HEK293 (cell line): Measurements from ENCODE around the gene TCF12.

Experiments used
- CTCF ChIA-PET: fragments of 350-600 bp; formaldehyde crosslinking; extraction: SDS; loops from one replicate; lab custom pipeline; 2021; ENCODE audit warnings: antibody characterized with exemption; lab: Yijun Ruan, JAX
- POLR2A ChIA-PET: fragments of 300-600 bp; formaldehyde crosslinking; extraction: SDS; loops from one replicate; lab custom pipeline; 2020; ENCODE audit warnings: antibody characterized with exemption, inconsistent platforms; lab: Yijun Ruan, JAX
- H3K27ac ChIP-seq: fragments of 200-500 bp; sonication (Bioruptor generic); 2 replicates; pipeline ENCODE4 v1.5.1; 2014; ENCODE audit warnings: low read depth, low read length, control low read depth, inconsistent platforms; ENCODE audit errors: extremely low read depth
- H3K36me3 ChIP-seq, 2 experiments: fragments of 200-500 bp in 1 of 2; sonication (Bioruptor generic) in 1 of 2; 1 replicate in 1 of 2; 2 replicates in 1 of 2; pipeline ENCODE4 v1.5.1; 2014 to 2017; ENCODE audit warnings: inconsistent platforms in 2 of 2, low read length in 2 of 2; ENCODE audit not compliant: control insufficient read depth in 2 of 2, insufficient read depth in 1 of 2
- H3K4me1 ChIP-seq: fragments of 200-500 bp; sonication (Bioruptor generic); 2 replicates; pipeline ENCODE4 v1.5.1; 2014; ENCODE audit warnings: mild to moderate bottlenecking, low read length, inconsistent platforms; ENCODE audit not compliant: control insufficient read depth, insufficient read depth
- H3K4me3 ChIP-seq: 2 replicates; pipeline ENCODE4 v1.5.1; 2011; ENCODE audit warnings: low read depth, mild to moderate bottlenecking, control low read depth, low read length, moderate library complexity
- H3K9me3 ChIP-seq: fragments of 200-500 bp; sonication (Bioruptor generic); 2 replicates; pipeline ENCODE4 v1.5.1; 2014; ENCODE audit warnings: low read depth, low read length, inconsistent platforms; ENCODE audit not compliant: control insufficient read depth, insufficient read depth
- GFI1B ChIP-seq: fragments of 450-650 bp; formaldehyde crosslinking; IDR thresholded peaks from 2 replicates; pipeline ENCODE4 v1.5.1; 2016; ENCODE audit warnings: missing biosample characterization, missing genetic modification characterization
- MEIS1 ChIP-seq: sonication (generic); formaldehyde crosslinking; IDR thresholded peaks from 2 replicates; pipeline ENCODE4 v1.8.1; 2022; ENCODE audit warnings: missing genetic modification reagents, mild to moderate bottlenecking, borderline replicate concordance
- YY2 ChIP-seq: fragments of 450-650 bp; formaldehyde crosslinking; IDR thresholded peaks from 2 replicates; pipeline ENCODE4 v1.5.1; 2016; ENCODE audit warnings: missing biosample characterization, missing genetic modification characterization
- ZBTB20 ChIP-seq: fragments of 450-650 bp; formaldehyde crosslinking; IDR thresholded peaks from 2 replicates; pipeline ENCODE4 v1.5.1; 2016; ENCODE audit warnings: missing biosample characterization, missing genetic modification characterization
- ZIC2 ChIP-seq: fragments of 450-650 bp; formaldehyde crosslinking; IDR thresholded peaks from 2 replicates; pipeline ENCODE4 v1.5.1; 2016; ENCODE audit warnings: missing biosample characterization, missing genetic modification characterization
- ZNF184 ChIP-seq: fragments of 450-650 bp; IDR thresholded peaks from 2 replicates; pipeline ENCODE4 v1.5.1; 2018; ENCODE audit warnings: missing biosample characterization, mild to moderate bottlenecking, missing genetic modification characterization
- ZNF266 ChIP-seq: fragments of 450-650 bp; formaldehyde crosslinking; IDR thresholded peaks from 2 replicates; pipeline ENCODE4 v1.5.1; 2016; ENCODE audit warnings: missing biosample characterization, missing genetic modification characterization, low read depth
- ZNF302 ChIP-seq: fragments of 450-650 bp; formaldehyde crosslinking; IDR thresholded peaks from 2 replicates; pipeline ENCODE4 v1.5.1; 2016; ENCODE audit warnings: missing biosample characterization, missing genetic modification characterization, low read depth
- ZNF37A ChIP-seq: fragments of 450-650 bp; IDR thresholded peaks from 2 replicates; pipeline ENCODE4 v1.5.1; 2018; ENCODE audit warnings: missing biosample characterization, missing genetic modification characterization
- ZNF549 ChIP-seq: fragments of 450-650 bp; IDR thresholded peaks from 2 replicates; pipeline ENCODE4 v1.5.1; 2018; ENCODE audit warnings: missing biosample characterization, missing genetic modification characterization, mild to moderate bottlenecking, inconsistent platforms, moderate library complexity
- ZNF596 ChIP-seq: fragments of 450-650 bp; IDR thresholded peaks from 2 replicates; pipeline ENCODE4 v1.5.0; 2018; ENCODE audit warnings: missing biosample characterization, mild to moderate bottlenecking, missing genetic modification characterization, moderate library complexity
- ZNF664 ChIP-seq: fragments of 450-650 bp; formaldehyde crosslinking; IDR thresholded peaks from 2 replicates; pipeline ENCODE4 v1.5.1; 2016; ENCODE audit warnings: missing biosample characterization, missing genetic modification characterization
- ZNF670 ChIP-seq: fragments of 450-650 bp; formaldehyde crosslinking; IDR thresholded peaks from 2 replicates; pipeline ENCODE4 v1.5.1; 2016; ENCODE audit warnings: missing biosample characterization, missing genetic modification characterization, low read depth
- ZNF768 ChIP-seq: fragments of 450-650 bp; formaldehyde crosslinking; IDR thresholded peaks from 2 replicates; pipeline ENCODE4 v1.5.1; 2018; ENCODE audit warnings: missing biosample characterization, mild to moderate bottlenecking, missing genetic modification characterization
- ZNF776 ChIP-seq: fragments of 450-650 bp; formaldehyde crosslinking; IDR thresholded peaks from 2 replicates; pipeline ENCODE4 v1.5.0; 2017; ENCODE audit warnings: missing biosample characterization, missing genetic modification characterization, borderline replicate concordance
- TF ChIP-seq, protein P1 (sequence below): fragments of 450-650 bp; formaldehyde crosslinking; IDR thresholded peaks from 2 replicates; pipeline ENCODE4 v1.5.1; 2016; ENCODE audit warnings: missing biosample characterization, missing genetic modification characterization
- TF ChIP-seq, protein P2 (sequence below): fragments of 450-650 bp; formaldehyde crosslinking; IDR thresholded peaks from 2 replicates; pipeline ENCODE4 v1.5.1; 2016; ENCODE audit warnings: missing biosample characterization, missing genetic modification characterization
- TF ChIP-seq, protein P3 (sequence below): fragments of 450-650 bp; formaldehyde crosslinking; IDR thresholded peaks from 2 replicates; pipeline ENCODE4 v1.5.1; 2016; ENCODE audit warnings: missing biosample characterization, missing genetic modification characterization
- TF ChIP-seq, protein P4 (sequence below): fragments of 450-650 bp; formaldehyde crosslinking; IDR thresholded peaks from 2 replicates; pipeline ENCODE4 v1.5.1; 2016; ENCODE audit warnings: missing biosample characterization, missing genetic modification characterization, borderline replicate concordance
- TF ChIP-seq, protein P5 (sequence below): fragments of 450-650 bp; formaldehyde crosslinking; optimal IDR thresholded peaks from 2 replicates; pipeline ENCODE3; 2016; ENCODE audit warnings: missing biosample characterization, mild to moderate bottlenecking, missing genetic modification characterization

The TCF12 gene

DNA sequence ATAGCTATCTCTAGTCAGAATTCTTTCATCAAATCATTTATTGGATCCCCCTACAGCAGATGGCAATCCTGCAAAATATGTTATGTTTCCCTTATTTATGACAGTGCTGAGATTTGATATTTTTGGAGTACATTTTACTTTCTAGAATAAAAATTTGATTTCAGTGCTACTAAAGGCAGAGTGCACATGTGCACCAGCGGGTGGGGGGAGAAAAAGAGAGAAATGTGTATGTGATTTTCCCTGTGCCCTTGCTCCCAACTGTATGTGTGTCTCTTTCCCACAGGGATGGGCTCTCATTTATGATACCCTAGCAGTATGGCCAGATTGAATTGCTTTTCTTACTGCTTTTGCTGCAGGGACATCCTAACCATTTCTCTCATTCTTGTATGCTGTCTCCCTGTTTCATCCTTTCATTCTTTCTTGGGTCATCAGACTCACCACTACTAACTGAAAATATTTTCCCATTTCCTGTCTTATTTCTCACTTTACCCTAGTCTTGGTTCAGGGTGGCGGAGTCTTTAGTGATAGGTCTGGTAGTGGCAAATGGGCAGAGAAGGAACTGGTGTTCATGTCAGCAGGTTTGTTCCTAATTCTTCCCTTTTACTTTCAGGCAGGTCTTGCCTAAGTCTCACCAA lies 140.7 kb downstream of the TCF12 start:
- H3K36me3 ChIP-seq = no peaks in the 10 kb centered on the region
- ChIA-PET POLR2A (no interaction called here), CTCF (no interaction called here)
- no peak overlapping the region for H3K27ac ChIP-seq
- no peak overlapping the region for H3K4me3 ChIP-seq
- TF ChIP-seq ZNF302 (tag by site-specific recombination) (no peak), GFI1B (no peak), ZNF184 (tag by site-specific recombination) (no peak), ZNF596 (tag by site-specific recombination) (no peak), YY2 (tag by site-specific recombination) (no peak), ZNF768 (tag by site-specific recombination) (no peak), ZBTB20 (tag by site-specific recombination) (no peak), ZNF776 (tag by site-specific recombination) (no peak), ZIC2 (no peak), ZNF664 (tag by site-specific recombination) (no peak), ZNF670 (tag by site-specific recombination) (no peak), ZNF549 (no peak), MEIS1 (CRISPR knock-in tag) (no peak), ZNF266 (no peak)
- TF ChIP-seq, protein P1, sequence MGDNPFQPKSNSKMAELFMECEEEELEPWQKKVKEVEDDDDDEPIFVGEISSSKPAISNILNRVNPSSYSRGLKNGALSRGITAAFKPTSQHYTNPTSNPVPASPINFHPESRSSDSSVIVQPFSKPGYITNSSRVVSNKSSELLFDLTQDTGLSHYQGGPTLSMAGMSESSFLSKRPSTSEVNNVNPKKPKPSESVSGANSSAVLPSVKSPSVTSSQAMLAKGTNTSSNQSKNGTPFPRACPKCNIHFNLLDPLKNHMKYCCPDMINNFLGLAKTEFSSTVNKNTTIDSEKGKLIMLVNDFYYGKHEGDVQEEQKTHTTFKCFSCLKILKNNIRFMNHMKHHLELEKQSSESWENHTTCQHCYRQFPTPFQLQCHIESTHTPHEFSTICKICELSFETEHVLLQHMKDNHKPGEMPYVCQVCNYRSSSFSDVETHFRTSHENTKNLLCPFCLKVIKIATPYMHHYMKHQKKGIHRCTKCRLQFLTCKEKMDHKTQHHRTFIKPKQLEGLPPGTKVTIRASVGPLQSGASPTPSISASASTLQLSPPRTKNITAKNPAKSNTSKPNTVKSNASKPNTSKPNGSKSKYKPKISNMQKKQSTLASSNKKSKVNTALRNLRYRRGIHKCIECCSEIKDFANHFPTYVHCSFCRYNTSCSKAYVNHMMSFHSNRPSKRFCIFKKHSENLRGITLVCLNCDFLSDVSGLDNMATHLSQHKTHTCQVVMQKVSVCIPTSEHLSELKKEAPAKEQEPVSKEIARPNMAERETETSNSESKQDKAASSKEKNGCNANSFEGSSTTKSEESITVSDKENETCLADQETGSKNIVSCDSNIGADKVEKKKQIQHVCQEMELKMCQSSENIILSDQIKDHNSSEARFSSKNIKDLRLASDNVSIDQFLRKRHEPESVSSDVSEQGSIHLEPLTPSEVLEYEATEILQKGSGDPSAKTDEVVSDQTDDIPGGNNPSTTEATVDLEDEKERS (tag by site-specific recombination) = no peak
- TF ChIP-seq, protein P2, sequence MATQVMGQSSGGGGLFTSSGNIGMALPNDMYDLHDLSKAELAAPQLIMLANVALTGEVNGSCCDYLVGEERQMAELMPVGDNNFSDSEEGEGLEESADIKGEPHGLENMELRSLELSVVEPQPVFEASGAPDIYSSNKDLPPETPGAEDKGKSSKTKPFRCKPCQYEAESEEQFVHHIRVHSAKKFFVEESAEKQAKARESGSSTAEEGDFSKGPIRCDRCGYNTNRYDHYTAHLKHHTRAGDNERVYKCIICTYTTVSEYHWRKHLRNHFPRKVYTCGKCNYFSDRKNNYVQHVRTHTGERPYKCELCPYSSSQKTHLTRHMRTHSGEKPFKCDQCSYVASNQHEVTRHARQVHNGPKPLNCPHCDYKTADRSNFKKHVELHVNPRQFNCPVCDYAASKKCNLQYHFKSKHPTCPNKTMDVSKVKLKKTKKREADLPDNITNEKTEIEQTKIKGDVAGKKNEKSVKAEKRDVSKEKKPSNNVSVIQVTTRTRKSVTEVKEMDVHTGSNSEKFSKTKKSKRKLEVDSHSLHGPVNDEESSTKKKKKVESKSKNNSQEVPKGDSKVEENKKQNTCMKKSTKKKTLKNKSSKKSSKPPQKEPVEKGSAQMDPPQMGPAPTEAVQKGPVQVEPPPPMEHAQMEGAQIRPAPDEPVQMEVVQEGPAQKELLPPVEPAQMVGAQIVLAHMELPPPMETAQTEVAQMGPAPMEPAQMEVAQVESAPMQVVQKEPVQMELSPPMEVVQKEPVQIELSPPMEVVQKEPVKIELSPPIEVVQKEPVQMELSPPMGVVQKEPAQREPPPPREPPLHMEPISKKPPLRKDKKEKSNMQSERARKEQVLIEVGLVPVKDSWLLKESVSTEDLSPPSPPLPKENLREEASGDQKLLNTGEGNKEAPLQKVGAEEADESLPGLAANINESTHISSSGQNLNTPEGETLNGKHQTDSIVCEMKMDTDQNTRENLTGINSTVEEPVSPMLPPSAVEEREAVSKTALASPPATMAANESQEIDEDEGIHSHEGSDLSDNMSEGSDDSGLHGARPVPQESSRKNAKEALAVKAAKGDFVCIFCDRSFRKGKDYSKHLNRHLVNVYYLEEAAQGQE (tag by site-specific recombination) = no peak
- no peaks in the 10 kb centered on the region for H3K9me3 ChIP-seq
- H3K4me1 ChIP-seq = 0 out of 2 replicates have a peak, but pooled peaks cover 7% of the 10 kb centered on the region

DNA sequence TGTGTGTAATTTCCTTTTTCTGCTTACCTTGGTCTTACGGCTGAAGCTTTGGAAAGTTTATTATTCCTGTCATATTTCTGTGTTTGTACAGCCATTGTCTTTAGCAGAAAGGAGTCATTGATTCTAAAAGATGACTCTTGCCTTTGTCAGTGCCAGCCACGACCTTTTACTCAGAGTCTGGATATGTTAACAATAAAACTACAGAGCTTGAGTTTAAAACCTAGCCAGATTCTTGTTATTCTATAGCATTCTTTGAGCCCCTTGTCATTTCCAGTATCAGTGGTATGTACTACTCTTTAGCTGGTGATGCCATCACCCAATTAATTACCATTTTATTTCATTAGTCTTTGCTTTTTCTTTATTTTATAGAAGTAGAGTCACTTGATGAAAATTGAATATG lies 142.4 kb downstream of the TCF12 start:
- H3K4me3 ChIP-seq = no peak overlapping the region
- H3K4me1 ChIP-seq = 0 out of 2 replicates have a peak, but pooled peaks cover 7% of the 10 kb centered on the region
- H3K36me3 ChIP-seq = no peaks in the 10 kb centered on the region; a peak in 1 of 3 replicates
- no peak overlapping the region for H3K27ac ChIP-seq
- ChIA-PET POLR2A (no interaction called here), CTCF (interaction anchor here (0.6 kb wide), 1 partner anchor 818 kb away, joined by 3 read pairs; no protein-coding TSS in a partner anchor)
- no peaks in the 10 kb centered on the region for H3K9me3 ChIP-seq
- TF ChIP-seq ZNF37A (tag by site-specific recombination) (no peak), ZNF302 (tag by site-specific recombination) (no peak)
- TF ChIP-seq, protein P3, sequence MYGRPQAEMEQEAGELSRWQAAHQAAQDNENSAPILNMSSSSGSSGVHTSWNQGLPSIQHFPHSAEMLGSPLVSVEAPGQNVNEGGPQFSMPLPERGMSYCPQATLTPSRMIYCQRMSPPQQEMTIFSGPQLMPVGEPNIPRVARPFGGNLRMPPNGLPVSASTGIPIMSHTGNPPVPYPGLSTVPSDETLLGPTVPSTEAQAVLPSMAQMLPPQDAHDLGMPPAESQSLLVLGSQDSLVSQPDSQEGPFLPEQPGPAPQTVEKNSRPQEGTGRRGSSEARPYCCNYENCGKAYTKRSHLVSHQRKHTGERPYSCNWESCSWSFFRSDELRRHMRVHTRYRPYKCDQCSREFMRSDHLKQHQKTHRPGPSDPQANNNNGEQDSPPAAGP (tag by site-specific recombination) = no peak
- TF ChIP-seq, protein P4, sequence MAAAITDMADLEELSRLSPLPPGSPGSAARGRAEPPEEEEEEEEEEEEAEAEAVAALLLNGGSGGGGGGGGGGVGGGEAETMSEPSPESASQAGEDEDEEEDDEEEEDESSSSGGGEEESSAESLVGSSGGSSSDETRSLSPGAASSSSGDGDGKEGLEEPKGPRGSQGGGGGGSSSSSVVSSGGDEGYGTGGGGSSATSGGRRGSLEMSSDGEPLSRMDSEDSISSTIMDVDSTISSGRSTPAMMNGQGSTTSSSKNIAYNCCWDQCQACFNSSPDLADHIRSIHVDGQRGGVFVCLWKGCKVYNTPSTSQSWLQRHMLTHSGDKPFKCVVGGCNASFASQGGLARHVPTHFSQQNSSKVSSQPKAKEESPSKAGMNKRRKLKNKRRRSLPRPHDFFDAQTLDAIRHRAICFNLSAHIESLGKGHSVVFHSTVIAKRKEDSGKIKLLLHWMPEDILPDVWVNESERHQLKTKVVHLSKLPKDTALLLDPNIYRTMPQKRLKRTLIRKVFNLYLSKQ (tag by site-specific recombination) = no peak
- TF ChIP-seq, protein P5, sequence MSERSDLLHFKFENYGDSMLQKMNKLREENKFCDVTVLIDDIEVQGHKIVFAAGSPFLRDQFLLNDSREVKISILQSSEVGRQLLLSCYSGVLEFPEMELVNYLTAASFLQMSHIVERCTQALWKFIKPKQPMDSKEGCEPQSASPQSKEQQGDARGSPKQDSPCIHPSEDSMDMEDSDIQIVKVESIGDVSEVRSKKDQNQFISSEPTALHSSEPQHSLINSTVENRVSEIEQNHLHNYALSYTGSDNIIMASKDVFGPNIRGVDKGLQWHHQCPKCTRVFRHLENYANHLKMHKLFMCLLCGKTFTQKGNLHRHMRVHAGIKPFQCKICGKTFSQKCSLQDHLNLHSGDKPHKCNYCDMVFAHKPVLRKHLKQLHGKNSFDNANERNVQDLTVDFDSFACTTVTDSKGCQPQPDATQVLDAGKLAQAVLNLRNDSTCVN (tag by site-specific recombination) = no peak
